GM08714 (cell line): ENCODE measurements around the gene LARP4.
"Not testable (repeated sequence)": the region's sequence is repeated elsewhere in the genome, so short reads cannot be mapped to it uniquely, and the experiment has no call there.

Experiments
- H3K4me3 ChIP-seq: fragments of 200-500 bp; sonication (Bioruptor generic); 2 replicates; pipeline ENCODE4 v1.5.1; 2014; ENCODE audit warnings: mild to moderate bottlenecking, low read length, inconsistent platforms
- ZNF274 ChIP-seq: IDR thresholded peaks from 2 replicates; pipeline ENCODE4 v1.6.1; 2012; ENCODE audit warnings: mild to moderate bottlenecking, low read depth, low read length

Gene LARP4

GRCh38 chr12:50387972-50388478 is 12.7 kb upstream of the LARP4 start:
- H3K4me3 ChIP-seq, result no peak overlapping the region

GRCh38 chr12:50388793-50389192 is 11.9 kb upstream of the LARP4 start:
- not testable (repeated sequence) for H3K4me3 ChIP-seq

More at GRCh38 chr12:50387972-50388478, 12.7 kb upstream of the LARP4 start:
- TF ChIP-seq ZNF274, result no peak

GRCh38 chr12:50390316-50390741 is 10.4 kb upstream of the LARP4 start:
- TF ChIP-seq ZNF274, result no peak
- no peak overlapping the region for H3K4me3 ChIP-seq

- no peak overlapping the region for H3K4me3 ChIP-seq
- TF ChIP-seq ZNF274, result no peak
Measured at GRCh38 chr12:50394469-50395029, 6.1 kb upstream of the LARP4 start.

GRCh38 chr12:50397117-50397650 is 3.5 kb upstream of the LARP4 start:
- TF ChIP-seq ZNF274, result no peak
- H3K4me3 ChIP-seq, result no peak overlapping the region

GRCh38 chr12:50398931-50399330 is 1.8 kb upstream of the LARP4 start:
- TF ChIP-seq ZNF274, result no peak
- H3K4me3 ChIP-seq, result no peak overlapping the region

- TF ChIP-seq ZNF274, result no peak
- peak overlapping the region; percentile 71 for H3K4me3 ChIP-seq
Measured at GRCh38 chr12:50400104-50400637, 514 bp upstream of the LARP4 start.

GRCh38 chr12:50401500-50402081 is 906 bp downstream of the LARP4 start:
- H3K4me3 ChIP-seq, result peak overlapping the region; percentile 71
- TF ChIP-seq ZNF274, result no peak

- H3K4me3 ChIP-seq, result peak overlapping the region; percentile 71; the same call in 1 of the 2 replicates
- no peak for TF ChIP-seq ZNF274
Measured at GRCh38 chr12:50402264-50403000, 1.7 kb downstream of the LARP4 start.

GRCh38 chr12:50403001-50403440 is 2.3 kb downstream of the LARP4 start:
- TF ChIP-seq ZNF274, result no peak

DNA sequence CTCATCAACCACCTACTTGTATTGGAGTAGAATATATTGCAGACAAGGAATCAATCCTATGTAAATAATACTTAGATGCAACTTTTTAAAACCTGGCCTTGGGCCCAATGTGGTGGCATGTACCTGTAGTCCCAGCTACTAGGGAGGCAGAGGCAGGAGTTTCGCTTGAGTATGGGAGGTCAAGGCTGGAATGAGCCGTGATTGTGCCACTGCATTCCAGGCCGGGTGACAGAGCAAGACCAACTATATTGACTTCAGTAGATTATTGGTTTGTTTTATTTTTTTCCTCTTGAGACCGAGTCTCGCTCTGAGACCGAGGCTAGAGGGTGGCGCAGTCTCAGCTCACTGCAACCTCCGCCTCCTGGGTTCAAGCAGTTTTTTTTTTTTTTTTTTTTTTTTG is 3.6 kb downstream of the LARP4 start:
- TF ChIP-seq ZNF274, result no peak
- no peak overlapping the region for H3K4me3 ChIP-seq

More at GRCh38 chr12:50403001-50403440, 2.3 kb downstream of the LARP4 start:
- H3K4me3 ChIP-seq, result peak overlapping the region; percentile 71; the same call in 1 of the 2 replicates

DNA sequence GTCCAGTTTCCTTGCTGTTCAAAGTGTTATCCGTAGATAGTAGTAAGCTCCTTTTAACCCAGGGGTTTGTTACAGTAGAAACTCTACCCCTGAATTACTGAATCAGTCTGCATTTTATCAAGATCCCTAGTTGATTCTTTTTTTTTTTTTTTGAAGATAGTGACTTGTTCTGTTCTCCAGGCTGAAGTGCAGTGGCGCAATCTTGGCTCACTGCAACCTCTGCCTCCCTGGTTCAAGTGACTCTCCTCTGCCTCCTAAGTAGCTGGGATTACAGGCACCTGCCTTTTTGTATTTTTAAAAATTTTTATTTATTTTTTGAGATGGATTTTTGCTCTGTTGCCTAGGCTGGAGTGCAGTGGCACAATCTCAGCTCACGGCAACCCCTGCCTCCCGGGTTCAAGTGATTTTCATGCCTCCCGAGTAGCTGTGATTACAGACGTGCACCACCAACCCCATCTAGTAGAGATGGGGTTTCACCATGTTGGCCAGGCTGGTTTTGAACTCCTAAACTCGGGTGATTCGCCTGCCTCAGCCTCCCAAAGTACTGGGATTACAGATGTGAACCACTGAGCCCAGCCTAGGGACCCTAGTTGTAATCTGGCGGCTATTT is 10.5 kb downstream of the LARP4 start:
- no peak for TF ChIP-seq ZNF274

GRCh38 chr12:50415899-50416479 is 15.3 kb downstream of the LARP4 start:
- TF ChIP-seq ZNF274, result no peak
- no peak overlapping the region for H3K4me3 ChIP-seq

More for the DNA sequence above, 10.5 kb downstream of the LARP4 start:
- no peak overlapping the region for H3K4me3 ChIP-seq
